Esophagus squamous epithelium (tissue), 5 donors: ENCODE measurements around the gene ETV2. TPM values are rescaled to one million over a fixed set of nuclear protein-coding genes. Genes with fewer than 3 reads are reported as not detected.
A peak's percentile ranks its signal among the peaks of the same experiment; 100 is the strongest.
"Not testable (repeated sequence)": the region's sequence is repeated elsewhere in the genome, so short reads cannot be mapped to it uniquely, and the experiment has no call there.

ENCODE experiments used
- DNase-seq: peaks from one replicate; lab custom pipeline; 2025; lab: John Stamatoyannopoulos, UW
- H3K27ac ChIP-seq, 4 donors: fragments of 200-600 bp; sonication (generic); one replicate each; pipeline ENCODE4 v1.5.1; 2016 to 2019; ENCODE audit warnings: mild to moderate bottlenecking in 1 of 4
- H3K27me3 ChIP-seq, 4 donors: fragments of 200-600 bp; sonication (generic); 1 replicate in 3 of 4; 2 replicates in 1 of 4; pipeline versions ENCODE4 v1.5.1 to v1.6.0; 2017 to 2021; ENCODE audit warnings: antibody characterized with exemption in 1 of 4
- H3K36me3 ChIP-seq, 3 donors: fragments of 200-600 bp; sonication (generic); one replicate each; pipeline ENCODE4 v1.5.1; 2016 to 2019
- H3K4me1 ChIP-seq, 3 donors: fragments of 200-600 bp; sonication (generic); one replicate each; pipeline ENCODE4 v1.5.1; 2017 to 2019
- H3K4me3 ChIP-seq, 4 donors: fragments of 200-600 bp; sonication (generic); 1 replicate in 3 of 4; 2 replicates in 1 of 4; pipeline ENCODE4 v1.5.1; 2016 to 2019; ENCODE audit warnings: mild to moderate bottlenecking in 2 of 4, moderate library complexity in 1 of 4
- H3K9me3 ChIP-seq, 3 donors: fragments of 200-600 bp; sonication (generic); one replicate each; pipeline ENCODE4 v1.5.1; 2016 to 2019
- CTCF ChIP-seq, 6 experiments: fragments of 450-650 bp in 4 of 6; fragments of 200-600 bp in 2 of 6; sonication (generic) in 2 of 6; IDR thresholded peaks; one replicate each; pipeline ENCODE4 v1.5.1; 2016 to 2019; ENCODE audit warnings: antibody characterized with exemption in 6 of 6, mild to moderate bottlenecking in 4 of 6, moderate library complexity in 4 of 6
- POLR2A ChIP-seq, 4 donors: fragments of 450-650 bp; IDR thresholded peaks; one replicate each; pipeline ENCODE4 v1.6.1; 2017; ENCODE audit warnings: antibody characterized with exemption in 4 of 4, mild to moderate bottlenecking in 4 of 4, moderate library complexity in 3 of 4
- WGBS, 2 donors: methylation state at CpG; one replicate each; pipeline ENCODE4 v1.1.5; 2018; 5-methylcytosine and 5-hydroxymethylcytosine counted together
- intact Hi-C: fragments of 100-400 bp; cut with DNase I; formaldehyde crosslinking; loops from one replicate; pipeline ENCODE4 v1.15.0; 2022
- total RNA-seq, 4 donors: library from RNA; depleted of rRNA; stranded (reverse); fragments of >200 nt; gene quantifications; one replicate each; pipeline ENCODE4 v1.1.0, GENCODE V29; 2016
- donor health status: DM: yes; HTN: yes; CAD: no.

The ETV2 gene
- total RNA-seq, 4 donors from 2014 or later: 0.31 to 0.44 TPM; not detected in 2

GRCh38 chr19:35648017-35648961 lies 6.7 kb downstream of the ETV2 start, which contains the start of gene COX6B1:
COX6B1 (plus strand) TSS chr19:35648323; CDS start chr19:35651244, 2,921 bp downstream.
- intact Hi-C loops: no loop called here
- TF ChIP-seq POLR2A (IDR thresholded peaks at IDR 0.05) (peak in 3 of 4 donors; percentile 28 to 65 (median 65)), CTCF (IDR thresholded peaks at IDR 0.05) (no peak)
- Histone ChIP-seq H3K36me3 (peaks cover 0 to 37% (median 17%) of the 10 kb centered on the region in 3 donors), H3K9me3 (no peaks in the 10 kb centered on the region), H3K27me3 (no peaks in the 10 kb centered on the region), H3K4me3 (peak within 1 kb of the TSS; percentile 81 to 93 (median 86)), H3K4me1 (peaks cover 5 to 58% (median 18%) of the 10 kb centered on the region in 3 donors), H3K27ac (peak within 1 kb of the TSS; percentile 87 to 96 (median 94))
- 0 to 1% methylated on average over 34 to 36 of the region's 46 CpGs for WGBS, 2 donors
- DNase-seq: peak; percentile 82

- H3K27me3 ChIP-seq: no peaks in the 10 kb centered on the region
- no peaks in the 10 kb centered on the region for H3K9me3 ChIP-seq
- H3K27ac ChIP-seq: no peak overlapping the region
- no peak for TF ChIP-seq CTCF (IDR thresholded peaks at IDR 0.05)
- TF ChIP-seq POLR2A (IDR thresholded peaks at IDR 0.05): no peak
- no peak overlapping the region for H3K4me3 ChIP-seq
- H3K36me3 ChIP-seq: peaks cover 0 to 60% (median 31%) of the 10 kb centered on the region in 3 donors
- WGBS, 2 donors: 70 to 79% methylated on average over 9 of the region's 9 CpGs
- peaks cover 0 to 37% (median 11%) of the 10 kb centered on the region in 3 donors for H3K4me1 ChIP-seq
- no peak for DNase-seq
- intact Hi-C loops: no loop called here
These were observed 9.0 kb downstream of the ETV2 start for GRCh38 chr19:35650581-35650980.

- H3K27me3 ChIP-seq, H3K9me3 ChIP-seq, DNase-seq, intact Hi-C loops, H3K27ac ChIP-seq, H3K4me3 ChIP-seq: not testable (repeated sequence)
- H3K4me1 ChIP-seq: peaks cover 0 to 15% (median under 1%) of the 10 kb centered on the region in 3 donors
- H3K36me3 ChIP-seq: peaks cover 9 to 100% (median 69%) of the 10 kb centered on the region in 3 donors
- WGBS, 2 donors: 88 to 95% methylated on average over 5 to 6 of the region's 6 CpGs
These were observed 13.3 kb downstream of the ETV2 start for GRCh38 chr19:35654828-35655227.

GRCh38 chr19:35655600-35655999 lies 14.1 kb downstream of the ETV2 start:
- no peak overlapping the region for H3K4me3 ChIP-seq
- H3K27ac ChIP-seq: no peak overlapping the region
- peaks cover 9 to 100% (median 77%) of the 10 kb centered on the region in 3 donors for H3K36me3 ChIP-seq
- TF ChIP-seq CTCF (IDR thresholded peaks at IDR 0.05) (no peak), POLR2A (IDR thresholded peaks at IDR 0.05) (no peak)
- WGBS, 2 donors: 90 to 99% methylated on average over 4 of the region's 4 CpGs
- no peak for DNase-seq
- intact Hi-C loops: no loop called here
- no peaks in the 10 kb centered on the region for H3K27me3 ChIP-seq
- peaks cover 0 to 7% (median 0%) of the 10 kb centered on the region in 3 donors for H3K4me1 ChIP-seq
- no peaks in the 10 kb centered on the region for H3K9me3 ChIP-seq

GRCh38 chr19:35656700-35657099 lies 15.2 kb downstream of the ETV2 start:
- no peak for DNase-seq
- no peaks in the 10 kb centered on the region for H3K9me3 ChIP-seq
- peaks cover 9 to 100% (median 69%) of the 10 kb centered on the region in 3 donors for H3K36me3 ChIP-seq
- intact Hi-C loops: no loop called here
- TF ChIP-seq POLR2A (IDR thresholded peaks at IDR 0.05): no peak
- no peak for TF ChIP-seq CTCF (IDR thresholded peaks at IDR 0.05)
- no peak overlapping the region for H3K27ac ChIP-seq
- WGBS, 2 donors: 89 to 91% methylated on average over 6 of the region's 6 CpGs
- no peaks in the 10 kb centered on the region for H3K4me1 ChIP-seq
- H3K27me3 ChIP-seq: no peaks in the 10 kb centered on the region
- H3K4me3 ChIP-seq: no peak overlapping the region
